ENCODE results near the gene NMNAT2. TPM values are rescaled to one million over a fixed set of nuclear protein-coding genes. Genes with fewer than 3 reads are reported as not detected.
"Not testable (repeated sequence)": the region's sequence is repeated elsewhere in the genome, so short reads cannot be mapped to it uniquely, and the experiment has no call there.

NMNAT2 gene
- total RNA-seq, 1 experiment from 2014 or later, result not detected

- H3K9me2 ChIP-seq (ENCODE audit: insufficient read depth); H3K27ac ChIP-seq (ENCODE audit: low read depth, low read length); H3K9ac ChIP-seq (ENCODE audit: low read length); ATAC-seq; H3K27me3 ChIP-seq (ENCODE audit: insufficient read depth, low read length); RAD21 ChIA-PET (ENCODE audit: low non-redundant PET in 1 of 2, low total read pairs in 2 of 2, uncharacterized antibody in 2 of 2, unreplicated experiment in 2 of 2); H3K79me2 ChIP-seq (ENCODE audit: insufficient read depth, low read length); H3K9me3 ChIP-seq (ENCODE audit: control insufficient read depth in 1 of 2, insufficient read depth in 1 of 2, low read depth in 1 of 2, low read length in 2 of 2); POLR2A ChIA-PET; H3K36me3 ChIP-seq (ENCODE audit: control insufficient read depth in 1 of 2, insufficient read depth in 2 of 2, low read length in 2 of 2); H4K20me1 ChIP-seq (ENCODE audit: insufficient read depth); CTCF ChIA-PET; BruUV-seq (replicated peaks); intact Hi-C loops (cut with micrococcal nuclease); DNase-seq (ENCODE audit: low read depth, low spot score); H3K4me3 ChIP-seq (replicated peaks in 1 of 2; ENCODE audit: low read depth in 1 of 2, low read length in 2 of 2); H2AFZ ChIP-seq (ENCODE audit: low read depth, low read length, poor library complexity, severe bottlenecking); H3K4me2 ChIP-seq (ENCODE audit: low read length): not testable (repeated sequence)
- peaks cover 0 to 10% of the 10 kb centered on the region in 2 experiments; a peak in 2 of 4 replicates for H3K4me1 ChIP-seq (ENCODE audit: control insufficient read depth in 1 of 2, insufficient read depth in 2 of 2, low read length in 2 of 2)
Measured at GRCh38 chr1:183427591-183427990, 9.4 kb upstream of the NMNAT2 start.

- no peaks in the 10 kb centered on the region for H3K9me3 ChIP-seq (ENCODE audit: control insufficient read depth in 1 of 2, insufficient read depth in 1 of 2, low read depth in 1 of 2, low read length in 2 of 2)
- POLR2A ChIA-PET, result no interaction called here
- no peak overlapping the region for H3K9ac ChIP-seq (ENCODE audit: low read length)
- no peaks in the 10 kb centered on the region for H3K27me3 ChIP-seq (ENCODE audit: insufficient read depth, low read length)
- no peak overlapping the region for H3K4me2 ChIP-seq (ENCODE audit: low read length)
- no peaks in the 10 kb centered on the region for H3K79me2 ChIP-seq (ENCODE audit: insufficient read depth, low read length)
- H3K36me3 ChIP-seq (ENCODE audit: control insufficient read depth in 1 of 2, insufficient read depth in 2 of 2, low read length in 2 of 2), result no peaks in the 10 kb centered on the region
- CTCF ChIA-PET, result no interaction called here
- no peaks in the 10 kb centered on the region for H3K9me2 ChIP-seq (ENCODE audit: insufficient read depth)
- H3K27ac ChIP-seq (ENCODE audit: low read depth, low read length), result no peak overlapping the region
- intact Hi-C loops (cut with micrococcal nuclease), result no loop called here
- no peak overlapping the region for H3K4me3 ChIP-seq (replicated peaks in 1 of 2; ENCODE audit: low read depth in 1 of 2, low read length in 2 of 2)
- RAD21 ChIA-PET (ENCODE audit: low non-redundant PET in 1 of 2, low total read pairs in 2 of 2, uncharacterized antibody in 2 of 2, unreplicated experiment in 2 of 2), result no interaction called here
- TF ChIP-seq CBX3 (IDR thresholded peaks at IDR 0.05; ENCODE audit: low read depth), result no peak
- no peak for TF ChIP-seq EZH2 (IDR thresholded peaks at IDR 0.05)
- TF ChIP-seq SP1 (IDR thresholded peaks at IDR 0.05; ENCODE audit: low read depth), result no peak
- TF ChIP-seq REST (IDR thresholded peaks at IDR 0.05; ENCODE audit: low read depth), result no peak
- no peak for TF ChIP-seq TCF7L2 (IDR thresholded peaks at IDR 0.05; ENCODE audit: borderline replicate concordance, extremely low read depth, insufficient read depth, insufficient read length)
- no peak for TF ChIP-seq SIN3A (IDR thresholded peaks at IDR 0.05; ENCODE audit: low read depth)
- no peak for TF ChIP-seq ATF3 (IDR thresholded peaks at IDR 0.05)
- no peaks in the 10 kb centered on the region for H4K20me1 ChIP-seq (ENCODE audit: insufficient read depth)
- no TSS peak for BruUV-seq (replicated peaks)
- no peak for ATAC-seq
- DNase-seq (ENCODE audit: low read depth, low spot score), result no peak
- H2AFZ ChIP-seq (ENCODE audit: low read depth, low read length, poor library complexity, severe bottlenecking), result no peak overlapping the region
- no peaks in the 10 kb centered on the region for H3K4me1 ChIP-seq (ENCODE audit: control insufficient read depth in 1 of 2, insufficient read depth in 2 of 2, low read length in 2 of 2)
Measured at GRCh38 chr1:183424691-183425090, 6.5 kb upstream of the NMNAT2 start.

Data from HCT116 (cell line).